SK-N-SH treated with all-trans-retinoic acid at 6 μM for 48 hours (cell line): ENCODE results near the gene ITGBL1.

Source experiments
- ATAC-seq: fragments of 200-7000 bp; cut with Tn5 transposase; 3 replicates; pipeline ENCODE4 v1.9.1; 2020; ENCODE audit warnings: mild to moderate bottlenecking, moderate library complexity
- ARNTL ChIP-seq: fragments of 450-650 bp; formaldehyde crosslinking; IDR thresholded peaks from 2 replicates; pipeline ENCODE4 v1.5.0; 2020; ENCODE audit warnings: low read depth, mild to moderate bottlenecking, moderate library complexity, borderline replicate concordance
- BACH2 ChIP-seq: fragments of 250-450 bp; sonication (Bioruptor Pico); IDR thresholded peaks from 2 replicates; pipeline ENCODE4 v1.9.0; 2021; ENCODE audit warnings: mild to moderate bottlenecking, borderline replicate concordance
- CSDC2 ChIP-seq: fragments of 250-450 bp; sonication (Bioruptor Pico); IDR thresholded peaks from 2 replicates; pipeline ENCODE4 v1.5.0; 2020; ENCODE audit warnings: mild to moderate bottlenecking, moderate library complexity
- ESRRG ChIP-seq: fragments of 250-450 bp; sonication (Bioruptor Pico); IDR thresholded peaks from 2 replicates; pipeline ENCODE4 v1.6.1; 2021; ENCODE audit warnings: mild to moderate bottlenecking
- GLIS3 ChIP-seq: fragments of 250-450 bp; sonication (Bioruptor Pico); IDR thresholded peaks from 2 replicates; pipeline ENCODE4 v1.5.0; 2020; ENCODE audit warnings: mild to moderate bottlenecking, moderate library complexity
- ISL1 ChIP-seq: fragments of 250-450 bp; sonication (Bioruptor Pico); IDR thresholded peaks from 2 replicates; pipeline ENCODE4 v2.1.2; 2022; ENCODE audit warnings: mild to moderate bottlenecking, moderate library complexity
- OSR1 ChIP-seq: fragments of 250-450 bp; sonication (Bioruptor Pico); IDR thresholded peaks from 2 replicates; pipeline ENCODE4 v1.8.0; 2022; ENCODE audit warnings: moderate library complexity, mild to moderate bottlenecking, inconsistent platforms
- PPARA ChIP-seq: fragments of 250-450 bp; sonication (Bioruptor Pico); IDR thresholded peaks from 2 replicates; pipeline ENCODE4 v1.5.0; 2020; ENCODE audit warnings: mild to moderate bottlenecking, borderline replicate concordance
- RARB ChIP-seq: fragments of 250-450 bp; sonication (Bioruptor Pico); IDR thresholded peaks from 2 replicates; pipeline ENCODE4 v1.8.0; 2021; ENCODE audit warnings: mild to moderate bottlenecking, moderate library complexity
- SNAI2 ChIP-seq: fragments of 250-450 bp; sonication (Bioruptor Pico); IDR thresholded peaks from 2 replicates; pipeline ENCODE4 v1.5.0; 2020; ENCODE audit warnings: mild to moderate bottlenecking, moderate library complexity
- TCF4 ChIP-seq: fragments of 250-450 bp; sonication (Bioruptor Pico); IDR thresholded peaks from 2 replicates; pipeline ENCODE4 v1.8.0; 2021; ENCODE audit warnings: mild to moderate bottlenecking, moderate library complexity, borderline replicate concordance
- TOX ChIP-seq: fragments of 250-450 bp; sonication (Bioruptor Pico); IDR thresholded peaks from 2 replicates; pipeline ENCODE4 v1.8.0; 2021; ENCODE audit warnings: mild to moderate bottlenecking, moderate library complexity, borderline replicate concordance
- ZC3H10 ChIP-seq: fragments of 250-450 bp; sonication (Bioruptor Pico); IDR thresholded peaks from 2 replicates; pipeline ENCODE4 v1.5.1; 2021; ENCODE audit warnings: mild to moderate bottlenecking, moderate library complexity
- ZFP3 ChIP-seq: fragments of 250-450 bp; sonication (Bioruptor Pico); IDR thresholded peaks from 2 replicates; pipeline ENCODE4 v1.5.0; 2020; ENCODE audit warnings: mild to moderate bottlenecking, moderate library complexity
- ZFP30 ChIP-seq: fragments of 450-650 bp; formaldehyde crosslinking; IDR thresholded peaks from 2 replicates; pipeline ENCODE4 v1.5.0; 2022; ENCODE audit warnings: mild to moderate bottlenecking, moderate library complexity
- ZNF565 ChIP-seq: fragments of 450-650 bp; formaldehyde crosslinking; conservative IDR thresholded peaks from 2 replicates; pipeline ENCODE4 v1.5.0; 2020; ENCODE audit warnings: low read depth, mild to moderate bottlenecking, moderate library complexity
- ZNF70 ChIP-seq: fragments of 450-650 bp; formaldehyde crosslinking; IDR thresholded peaks from 2 replicates; pipeline ENCODE4 v1.5.0; 2020; ENCODE audit warnings: mild to moderate bottlenecking, moderate library complexity
- ZNF8 ChIP-seq: fragments of 450-650 bp; formaldehyde crosslinking; IDR thresholded peaks from 2 replicates; pipeline ENCODE4 v1.5.0; 2020; ENCODE audit warnings: mild to moderate bottlenecking, moderate library complexity
- TF ChIP-seq, protein P1 (sequence below): fragments of 250-450 bp; sonication (Bioruptor Pico); IDR thresholded peaks from 2 replicates; pipeline ENCODE4 v1.5.0; 2020; ENCODE audit warnings: mild to moderate bottlenecking, moderate library complexity
- TF ChIP-seq, protein P2 (sequence below): fragments of 250-450 bp; sonication (Bioruptor Pico); IDR thresholded peaks from 2 replicates; pipeline ENCODE4 v1.5.1; 2020; ENCODE audit warnings: low read depth, mild to moderate bottlenecking, moderate library complexity
- TF ChIP-seq, protein P3 (sequence below): fragments of 250-450 bp; sonication (Bioruptor Pico); IDR thresholded peaks from 2 replicates; pipeline ENCODE4 v1.8.0; 2021; ENCODE audit warnings: low read depth, mild to moderate bottlenecking, moderate library complexity, borderline replicate concordance
- TF ChIP-seq, protein P4 (sequence below): fragments of 250-450 bp; sonication (Bioruptor Pico); IDR thresholded peaks from 2 replicates; pipeline ENCODE4 v1.8.0; 2020; ENCODE audit warnings: mild to moderate bottlenecking, moderate library complexity, borderline replicate concordance
- TF ChIP-seq, protein P5 (sequence below): fragments of 250-450 bp; sonication (Bioruptor Pico); IDR thresholded peaks from 2 replicates; pipeline ENCODE4 v1.5.1; 2021; ENCODE audit warnings: mild to moderate bottlenecking, moderate library complexity

The ITGBL1 gene

DNA sequence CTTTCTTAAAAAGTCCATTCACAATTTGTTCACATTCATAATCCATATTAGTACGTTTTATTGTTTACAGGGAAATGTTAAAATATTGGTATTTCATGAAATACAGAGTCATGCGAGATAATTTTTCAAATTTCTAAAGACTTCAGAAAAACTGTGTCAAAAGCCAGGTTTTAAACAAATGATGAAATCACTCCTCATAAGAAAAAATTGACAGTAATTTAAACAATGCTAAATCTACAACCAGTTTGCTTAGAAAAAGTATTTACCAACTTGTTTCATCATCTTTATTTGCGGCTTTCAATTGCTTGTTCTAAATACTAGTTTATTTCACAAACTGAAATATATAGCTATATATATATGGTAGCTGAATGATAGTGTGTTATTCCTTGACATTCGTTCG, 35.0 kb upstream of the ITGBL1 start:
- no peak for TF ChIP-seq TOX
- no peak for TF ChIP-seq ZNF565 (CRISPR knock-in tag)
- no peak for TF ChIP-seq TCF4 (CRISPR knock-in tag)
- TF ChIP-seq, protein P1, sequence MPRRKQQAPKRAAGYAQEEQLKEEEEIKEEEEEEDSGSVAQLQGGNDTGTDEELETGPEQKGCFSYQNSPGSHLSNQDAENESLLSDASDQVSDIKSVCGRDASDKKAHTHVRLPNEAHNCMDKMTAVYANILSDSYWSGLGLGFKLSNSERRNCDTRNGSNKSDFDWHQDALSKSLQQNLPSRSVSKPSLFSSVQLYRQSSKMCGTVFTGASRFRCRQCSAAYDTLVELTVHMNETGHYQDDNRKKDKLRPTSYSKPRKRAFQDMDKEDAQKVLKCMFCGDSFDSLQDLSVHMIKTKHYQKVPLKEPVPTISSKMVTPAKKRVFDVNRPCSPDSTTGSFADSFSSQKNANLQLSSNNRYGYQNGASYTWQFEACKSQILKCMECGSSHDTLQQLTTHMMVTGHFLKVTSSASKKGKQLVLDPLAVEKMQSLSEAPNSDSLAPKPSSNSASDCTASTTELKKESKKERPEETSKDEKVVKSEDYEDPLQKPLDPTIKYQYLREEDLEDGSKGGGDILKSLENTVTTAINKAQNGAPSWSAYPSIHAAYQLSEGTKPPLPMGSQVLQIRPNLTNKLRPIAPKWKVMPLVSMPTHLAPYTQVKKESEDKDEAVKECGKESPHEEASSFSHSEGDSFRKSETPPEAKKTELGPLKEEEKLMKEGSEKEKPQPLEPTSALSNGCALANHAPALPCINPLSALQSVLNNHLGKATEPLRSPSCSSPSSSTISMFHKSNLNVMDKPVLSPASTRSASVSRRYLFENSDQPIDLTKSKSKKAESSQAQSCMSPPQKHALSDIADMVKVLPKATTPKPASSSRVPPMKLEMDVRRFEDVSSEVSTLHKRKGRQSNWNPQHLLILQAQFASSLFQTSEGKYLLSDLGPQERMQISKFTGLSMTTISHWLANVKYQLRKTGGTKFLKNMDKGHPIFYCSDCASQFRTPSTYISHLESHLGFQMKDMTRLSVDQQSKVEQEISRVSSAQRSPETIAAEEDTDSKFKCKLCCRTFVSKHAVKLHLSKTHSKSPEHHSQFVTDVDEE = no peak
- TF ChIP-seq, protein P2, sequence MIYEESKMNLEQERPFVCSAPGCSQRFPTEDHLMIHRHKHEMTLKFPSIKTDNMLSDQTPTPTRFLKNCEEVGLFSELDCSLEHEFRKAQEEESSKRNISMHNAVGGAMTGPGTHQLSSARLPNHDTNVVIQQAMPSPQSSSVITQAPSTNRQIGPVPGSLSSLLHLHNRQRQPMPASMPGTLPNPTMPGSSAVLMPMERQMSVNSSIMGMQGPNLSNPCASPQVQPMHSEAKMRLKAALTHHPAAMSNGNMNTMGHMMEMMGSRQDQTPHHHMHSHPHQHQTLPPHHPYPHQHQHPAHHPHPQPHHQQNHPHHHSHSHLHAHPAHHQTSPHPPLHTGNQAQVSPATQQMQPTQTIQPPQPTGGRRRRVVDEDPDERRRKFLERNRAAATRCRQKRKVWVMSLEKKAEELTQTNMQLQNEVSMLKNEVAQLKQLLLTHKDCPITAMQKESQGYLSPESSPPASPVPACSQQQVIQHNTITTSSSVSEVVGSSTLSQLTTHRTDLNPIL = no peak
- TF ChIP-seq ARNTL = no peak
- no peak for TF ChIP-seq SNAI2 (CRISPR knock-in tag)
- no peak for TF ChIP-seq ISL1 (CRISPR knock-in tag)
- TF ChIP-seq, protein P3, sequence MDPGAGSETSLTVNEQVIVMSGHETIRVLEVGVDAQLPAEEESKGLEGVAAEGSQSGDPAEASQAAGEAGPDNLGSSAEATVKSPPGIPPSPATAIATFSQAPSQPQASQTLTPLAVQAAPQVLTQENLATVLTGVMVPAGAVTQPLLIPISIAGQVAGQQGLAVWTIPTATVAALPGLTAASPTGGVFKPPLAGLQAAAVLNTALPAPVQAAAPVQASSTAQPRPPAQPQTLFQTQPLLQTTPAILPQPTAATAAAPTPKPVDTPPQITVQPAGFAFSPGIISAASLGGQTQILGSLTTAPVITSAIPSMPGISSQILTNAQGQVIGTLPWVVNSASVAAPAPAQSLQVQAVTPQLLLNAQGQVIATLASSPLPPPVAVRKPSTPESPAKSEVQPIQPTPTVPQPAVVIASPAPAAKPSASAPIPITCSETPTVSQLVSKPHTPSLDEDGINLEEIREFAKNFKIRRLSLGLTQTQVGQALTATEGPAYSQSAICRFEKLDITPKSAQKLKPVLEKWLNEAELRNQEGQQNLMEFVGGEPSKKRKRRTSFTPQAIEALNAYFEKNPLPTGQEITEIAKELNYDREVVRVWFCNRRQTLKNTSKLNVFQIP = no peak
- TF ChIP-seq, protein P4, sequence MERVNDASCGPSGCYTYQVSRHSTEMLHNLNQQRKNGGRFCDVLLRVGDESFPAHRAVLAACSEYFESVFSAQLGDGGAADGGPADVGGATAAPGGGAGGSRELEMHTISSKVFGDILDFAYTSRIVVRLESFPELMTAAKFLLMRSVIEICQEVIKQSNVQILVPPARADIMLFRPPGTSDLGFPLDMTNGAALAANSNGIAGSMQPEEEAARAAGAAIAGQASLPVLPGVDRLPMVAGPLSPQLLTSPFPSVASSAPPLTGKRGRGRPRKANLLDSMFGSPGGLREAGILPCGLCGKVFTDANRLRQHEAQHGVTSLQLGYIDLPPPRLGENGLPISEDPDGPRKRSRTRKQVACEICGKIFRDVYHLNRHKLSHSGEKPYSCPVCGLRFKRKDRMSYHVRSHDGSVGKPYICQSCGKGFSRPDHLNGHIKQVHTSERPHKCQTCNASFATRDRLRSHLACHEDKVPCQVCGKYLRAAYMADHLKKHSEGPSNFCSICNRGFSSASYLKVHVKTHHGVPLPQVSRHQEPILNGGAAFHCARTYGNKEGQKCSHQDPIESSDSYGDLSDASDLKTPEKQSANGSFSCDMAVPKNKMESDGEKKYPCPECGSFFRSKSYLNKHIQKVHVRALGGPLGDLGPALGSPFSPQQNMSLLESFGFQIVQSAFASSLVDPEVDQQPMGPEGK = no peak
- TF ChIP-seq ZFP30 (CRISPR knock-in tag) = no peak
- TF ChIP-seq ZFP3 (CRISPR knock-in tag) = no peak
- TF ChIP-seq ZNF70 (CRISPR knock-in tag) = no peak
- no peak for TF ChIP-seq OSR1 (CRISPR knock-in tag)
- TF ChIP-seq, protein P5, sequence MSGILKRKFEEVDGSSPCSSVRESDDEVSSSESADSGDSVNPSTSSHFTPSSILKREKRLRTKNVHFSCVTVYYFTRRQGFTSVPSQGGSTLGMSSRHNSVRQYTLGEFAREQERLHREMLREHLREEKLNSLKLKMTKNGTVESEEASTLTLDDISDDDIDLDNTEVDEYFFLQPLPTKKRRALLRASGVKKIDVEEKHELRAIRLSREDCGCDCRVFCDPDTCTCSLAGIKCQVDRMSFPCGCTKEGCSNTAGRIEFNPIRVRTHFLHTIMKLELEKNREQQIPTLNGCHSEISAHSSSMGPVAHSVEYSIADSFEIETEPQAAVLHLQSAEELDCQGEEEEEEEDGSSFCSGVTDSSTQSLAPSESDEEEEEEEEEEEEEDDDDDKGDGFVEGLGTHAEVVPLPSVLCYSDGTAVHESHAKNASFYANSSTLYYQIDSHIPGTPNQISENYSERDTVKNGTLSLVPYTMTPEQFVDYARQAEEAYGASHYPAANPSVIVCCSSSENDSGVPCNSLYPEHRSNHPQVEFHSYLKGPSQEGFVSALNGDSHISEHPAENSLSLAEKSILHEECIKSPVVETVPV (CRISPR knock-in tag) = no peak
- no peak for TF ChIP-seq ZC3H10 (CRISPR knock-in tag)
- TF ChIP-seq GLIS3 (CRISPR knock-in tag) = no peak
- TF ChIP-seq RARB (CRISPR knock-in tag) = no peak
- no peak for TF ChIP-seq PPARA (CRISPR knock-in tag)
- TF ChIP-seq, all 23 proteins: peak for 0
- no peak for ATAC-seq

DNA sequence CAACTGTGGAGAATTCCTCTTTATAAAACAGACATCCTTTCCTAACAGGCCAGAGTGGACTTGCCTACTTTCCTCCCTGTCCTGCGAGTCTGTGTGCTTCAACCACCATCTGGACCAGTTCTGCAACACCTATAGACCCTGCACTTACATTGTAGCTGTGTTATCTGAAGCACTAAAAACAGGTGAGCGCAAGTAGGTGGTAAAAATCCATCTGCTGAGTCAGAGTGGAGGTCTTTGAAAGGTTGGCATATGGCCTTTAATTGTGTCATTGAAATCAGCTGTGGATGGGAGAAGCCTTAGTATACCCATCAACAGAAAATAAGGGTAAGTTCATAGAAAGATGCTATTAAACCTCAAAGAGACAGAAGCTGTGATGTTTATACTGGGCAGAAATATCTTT, 28.6 kb upstream of the ITGBL1 start:
- no peak for ATAC-seq
- TF ChIP-seq RARB (CRISPR knock-in tag) (no peak), ZC3H10 (CRISPR knock-in tag) (no peak), ZNF70 (CRISPR knock-in tag) (no peak), ESRRG (no peak), CSDC2 (CRISPR knock-in tag) (no peak), OSR1 (CRISPR knock-in tag) (no peak)
- TF ChIP-seq, all 23 proteins: peak for 0

DNA sequence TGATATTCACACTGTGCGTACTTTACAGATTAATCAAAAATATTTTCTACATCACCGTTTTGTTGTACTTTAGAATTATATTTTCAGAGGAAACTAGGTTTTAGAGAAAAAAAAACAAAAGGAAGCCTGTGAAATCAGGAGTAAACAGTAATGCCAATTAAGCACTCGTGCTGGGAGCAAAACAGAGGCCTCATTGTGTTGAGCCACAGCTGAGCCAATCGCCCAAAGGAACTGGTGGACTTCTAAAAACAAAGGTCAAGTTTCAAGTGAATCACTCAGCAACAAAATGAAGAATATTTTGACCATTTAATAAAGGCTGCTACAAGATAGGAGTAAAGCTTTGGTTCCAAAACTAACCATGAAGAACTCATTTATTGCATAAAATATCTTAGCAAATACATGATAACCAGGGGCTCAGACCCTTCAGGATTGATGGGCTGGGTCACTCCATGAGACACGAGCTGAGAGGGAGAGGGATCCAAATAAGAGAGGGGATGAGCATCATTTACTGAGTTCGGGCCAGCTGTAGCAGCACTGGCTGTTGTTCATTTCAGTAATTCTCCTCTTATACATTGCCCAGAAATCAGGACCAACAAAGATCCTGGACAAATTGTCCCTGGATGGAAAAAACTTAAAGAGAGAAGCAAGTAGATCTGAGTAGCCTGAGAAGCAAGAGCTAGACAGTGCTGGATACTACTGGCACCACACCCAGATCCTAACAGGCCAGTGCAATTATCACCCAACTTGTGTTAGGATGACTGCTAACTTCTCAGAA, 27.9 kb upstream of the ITGBL1 start:
- ATAC-seq = no peak
- TF ChIP-seq ZNF70 (CRISPR knock-in tag) (no peak), BACH2 (CRISPR knock-in tag) (no peak), ZNF8 (CRISPR knock-in tag) (no peak), ZFP30 (CRISPR knock-in tag) (no peak), RARB (CRISPR knock-in tag) (no peak), ZNF565 (CRISPR knock-in tag) (no peak), ISL1 (CRISPR knock-in tag) (no peak)
